OCI-M1 (cell line): ENCODE data around the gene HADHA.
A peak's percentile ranks its signal among the peaks of the same experiment; 100 is the strongest.

Experiments
- DNase-seq: peaks from one replicate; lab custom pipeline; 2025; lab: John Stamatoyannopoulos, UW

Gene HADHA

DNA sequence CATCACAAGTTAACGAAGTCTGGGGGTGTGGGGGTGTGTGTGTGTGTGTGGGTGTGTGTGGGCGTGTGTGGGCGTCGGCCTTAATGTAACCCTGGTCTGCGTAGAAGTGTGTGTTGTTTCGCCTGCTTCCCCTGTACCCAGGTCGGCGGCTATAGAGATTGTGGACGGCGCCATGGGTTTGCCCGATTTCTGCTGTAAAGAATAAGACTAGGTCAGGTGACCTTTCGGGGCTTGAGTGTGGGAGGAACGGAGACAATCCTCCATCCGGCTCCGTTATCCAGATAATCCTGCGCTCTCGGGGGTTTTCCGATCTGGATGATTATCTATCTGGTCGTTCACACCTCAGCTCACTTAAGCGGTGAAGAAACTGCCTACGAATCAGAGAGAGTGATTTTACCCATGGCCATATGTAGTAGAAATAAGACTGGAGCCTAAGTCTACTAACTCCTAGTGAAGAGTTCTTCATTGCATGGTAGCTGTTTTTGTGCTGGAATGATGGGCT is 850 bp upstream of the HADHA start:
- peak; percentile 78 for DNase-seq

DNA sequence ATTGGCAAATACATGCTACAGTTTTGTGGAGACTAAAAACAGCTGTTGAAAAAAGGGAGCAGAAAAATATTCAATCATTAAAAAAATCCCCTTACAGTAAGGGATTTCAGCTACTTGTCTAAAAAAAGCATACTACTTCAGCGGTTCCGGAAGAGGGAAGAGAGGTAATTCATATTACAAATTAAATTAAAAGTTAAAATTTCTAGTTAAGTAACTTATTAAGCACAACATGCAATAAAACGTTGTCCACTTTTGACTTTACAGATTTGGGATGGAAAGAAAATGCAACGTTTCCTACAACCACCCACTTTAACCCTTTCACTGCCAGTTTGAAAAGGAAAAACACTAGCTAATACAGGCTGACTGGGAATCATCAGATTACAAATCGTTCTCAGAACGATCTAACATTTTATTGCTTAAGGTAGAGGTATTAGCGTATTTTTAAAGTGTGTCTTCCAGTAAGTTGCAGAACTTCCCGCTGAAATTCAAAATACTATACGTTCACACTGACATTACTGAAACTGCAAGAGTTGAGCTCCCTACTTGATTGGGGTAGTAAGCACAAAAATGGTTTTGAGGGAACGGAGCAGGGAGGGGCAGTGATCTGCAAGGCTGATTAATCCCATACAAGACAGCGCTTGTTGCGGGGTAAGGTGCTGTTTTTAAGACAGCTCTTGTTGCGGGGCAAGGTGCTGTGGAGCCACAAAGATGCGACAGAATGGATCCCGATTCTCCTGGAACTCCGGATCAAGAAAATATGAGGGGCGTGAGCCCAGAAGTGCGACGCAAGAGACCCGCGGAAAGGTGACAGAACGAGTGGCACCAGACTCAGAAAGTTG is 743 bp downstream of the HADHA start:
- DNase-seq: peak; percentile 83

- no peak for DNase-seq
Measured at GRCh38 chr2:26241928-26242436, 2.5 kb downstream of the HADHA start.

DNA sequence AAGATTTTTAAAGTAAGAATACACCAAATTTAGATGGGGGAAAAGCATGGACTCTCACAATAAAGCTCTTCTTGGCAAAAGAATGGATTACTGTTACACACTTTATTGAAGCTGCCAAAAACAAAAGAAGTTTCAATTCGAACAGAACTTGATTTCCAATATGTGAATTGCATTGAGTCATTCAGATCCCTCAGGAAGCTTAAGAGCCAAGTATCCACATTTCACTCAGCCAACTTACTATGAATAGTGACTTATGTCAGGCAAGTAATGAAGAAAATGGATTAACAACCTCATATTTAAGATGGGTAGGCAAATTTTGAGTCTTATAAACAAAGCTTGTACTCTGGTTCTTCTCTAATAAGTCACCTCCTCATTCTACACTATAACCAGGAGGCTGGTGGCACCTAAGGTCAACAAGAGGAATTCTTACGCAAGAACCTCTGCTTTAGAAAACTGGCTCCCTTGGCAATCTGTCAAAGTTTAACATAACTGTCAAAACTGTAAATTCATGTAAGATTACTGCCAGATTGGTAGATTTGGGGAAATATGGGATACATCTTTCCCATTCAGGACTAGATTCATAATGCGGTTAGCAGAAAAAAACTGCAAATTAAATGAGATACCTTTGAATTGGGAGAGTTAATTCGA is 6.0 kb downstream of the HADHA start:
- DNase-seq: peak; percentile 11

DNA sequence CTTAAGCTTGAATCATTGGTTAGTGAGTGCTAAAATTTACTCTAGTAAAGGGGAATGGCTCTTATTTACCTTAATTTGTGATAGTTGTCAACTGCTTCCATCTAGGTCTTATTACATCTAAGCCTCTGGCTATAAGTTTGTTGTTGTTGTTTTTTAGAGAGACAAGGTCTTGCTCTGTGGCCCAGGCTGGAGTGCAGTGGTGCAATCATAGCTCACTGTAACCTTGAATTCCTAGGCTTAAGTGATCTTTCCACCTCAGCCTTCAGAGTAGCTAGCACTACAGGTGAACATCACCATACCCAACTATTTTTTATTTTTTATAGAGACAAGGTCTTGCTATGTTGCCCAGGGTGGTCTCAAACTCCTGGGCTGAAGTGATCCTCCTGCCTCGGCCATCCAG is 6.6 kb downstream of the HADHA start:
- no peak for DNase-seq

GRCh38 chr2:26235089-26235488 is 9.3 kb downstream of the HADHA start:
- no peak for DNase-seq

DNA sequence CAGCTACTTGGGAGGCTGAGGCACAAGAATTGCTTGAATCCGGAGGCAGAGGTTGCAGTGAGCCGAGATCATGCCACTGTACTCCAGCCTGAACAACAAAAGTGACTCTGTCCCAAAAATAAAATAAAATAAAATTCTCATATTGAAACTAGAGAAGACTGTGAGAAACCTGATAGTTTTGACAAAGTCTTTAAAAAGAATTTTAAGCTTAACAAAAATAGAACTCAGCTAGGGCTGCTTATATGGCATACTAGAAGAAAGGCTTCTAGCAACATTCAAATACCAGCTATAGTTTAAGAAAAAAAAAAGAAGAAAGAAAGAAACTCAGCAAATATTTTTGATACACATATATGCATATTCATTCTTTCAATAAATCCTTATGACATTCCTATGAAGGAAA is 13.6 kb downstream of the HADHA start:
- DNase-seq: no peak

- DNase-seq: no peak
Measured at GRCh38 chr2:26229595-26229994, 14.8 kb downstream of the HADHA start.

DNA sequence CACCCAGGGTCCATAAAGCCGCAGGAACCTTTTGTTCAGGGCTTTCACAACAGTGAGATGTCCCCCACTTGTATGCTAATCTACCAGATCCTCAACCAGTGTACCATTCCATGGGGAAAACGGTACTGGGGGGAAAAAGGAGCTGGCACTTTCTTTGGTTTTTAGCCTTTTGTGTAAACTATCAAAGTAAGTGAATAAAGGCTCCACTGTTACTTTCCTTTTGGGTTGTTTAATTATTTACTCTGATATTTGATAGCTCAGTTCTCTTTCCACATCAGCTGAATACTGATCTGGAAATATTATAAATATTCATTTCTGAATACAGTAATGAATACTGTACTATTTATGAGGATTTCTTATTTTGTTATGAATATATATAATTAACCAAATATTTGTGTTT is 20.3 kb downstream of the HADHA start:
- no peak for DNase-seq

DNA sequence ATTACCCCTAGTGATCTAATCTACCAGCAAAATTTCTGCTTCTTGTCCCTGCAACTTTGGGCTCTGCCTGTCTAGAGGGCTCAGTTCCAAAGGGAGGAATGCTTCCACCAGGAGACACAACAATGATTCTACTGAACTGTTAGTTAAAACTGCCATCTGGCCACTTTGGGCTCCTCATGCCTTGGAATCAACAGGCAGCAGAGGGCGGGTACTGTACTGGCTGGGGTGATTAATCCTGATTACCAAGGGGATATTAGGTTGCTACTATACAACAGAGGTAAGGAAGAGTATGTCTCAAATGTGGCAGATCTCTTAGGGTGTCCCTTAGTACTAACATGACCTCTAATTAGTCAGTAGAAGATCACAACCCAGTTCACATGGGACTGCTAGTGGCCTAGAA is 21.4 kb downstream of the HADHA start:
- DNase-seq: no peak

DNA sequence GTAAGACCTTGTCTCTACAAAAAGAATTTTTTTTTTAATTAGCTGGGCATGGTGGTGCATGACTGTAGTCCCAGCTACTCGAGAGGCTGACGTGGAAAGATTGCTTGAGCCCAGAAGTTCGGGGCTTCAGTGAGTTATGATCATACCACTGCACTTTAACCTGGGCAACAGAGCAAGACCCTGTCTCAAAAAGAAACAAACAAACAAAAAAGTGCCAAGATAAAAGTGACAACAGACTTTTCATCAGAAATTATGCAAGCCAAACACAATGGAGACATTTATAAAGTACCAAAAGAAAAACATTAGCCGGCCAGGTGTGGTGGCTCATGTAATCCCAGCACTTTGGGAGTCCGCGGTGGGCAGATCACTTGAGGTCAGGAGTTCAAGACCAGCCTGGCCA is 26.7 kb downstream of the HADHA start:
- no peak for DNase-seq

- no peak for DNase-seq
Measured at GRCh38 chr2:26216587-26216986, 27.8 kb downstream of the HADHA start.

- DNase-seq: no peak
Measured at GRCh38 chr2:26215833-26216232, 28.6 kb downstream of the HADHA start.

DNA sequence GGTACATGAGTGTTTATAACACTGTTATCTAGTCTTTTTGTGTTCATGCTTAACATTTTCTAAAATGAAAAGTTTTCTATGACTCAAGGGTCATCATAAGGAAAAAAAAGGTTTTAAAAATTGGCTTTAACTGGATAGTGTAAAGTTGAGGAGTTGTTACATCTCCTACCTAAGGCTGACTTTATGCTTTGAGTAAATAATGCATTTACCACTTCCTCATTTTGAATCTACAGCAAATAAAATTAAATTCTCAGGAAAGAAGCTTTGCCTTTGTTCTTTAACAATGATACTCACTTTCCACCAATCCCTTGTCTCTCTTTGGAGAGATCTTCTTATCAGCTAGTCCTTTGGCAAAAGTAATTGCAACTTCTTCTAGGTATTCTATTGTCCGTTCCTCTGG is 29.7 kb downstream of the HADHA start:
- no peak for DNase-seq

- DNase-seq: no peak
Measured at GRCh38 chr2:26212011-26212410, 32.4 kb downstream of the HADHA start.

DNA sequence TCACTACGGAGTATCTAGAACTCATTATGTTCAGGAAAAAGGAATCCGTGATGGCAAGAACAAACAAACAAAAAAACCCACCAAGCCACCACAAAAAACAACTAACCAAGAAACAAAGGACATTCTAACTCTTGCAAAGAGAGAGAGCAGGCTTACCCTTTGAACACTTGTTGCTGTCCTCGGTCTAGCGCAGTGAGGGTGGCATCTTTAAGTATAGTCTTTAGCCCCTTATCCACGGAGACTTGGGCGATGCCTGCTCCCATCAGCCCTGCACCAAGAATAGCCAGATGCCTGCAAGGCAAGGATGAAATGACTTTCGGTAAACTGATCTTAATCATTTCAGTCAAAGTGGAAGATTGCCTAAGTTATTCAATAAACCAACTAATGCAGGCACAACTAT is 40.5 kb downstream of the HADHA start:
- no peak for DNase-seq

DNA sequence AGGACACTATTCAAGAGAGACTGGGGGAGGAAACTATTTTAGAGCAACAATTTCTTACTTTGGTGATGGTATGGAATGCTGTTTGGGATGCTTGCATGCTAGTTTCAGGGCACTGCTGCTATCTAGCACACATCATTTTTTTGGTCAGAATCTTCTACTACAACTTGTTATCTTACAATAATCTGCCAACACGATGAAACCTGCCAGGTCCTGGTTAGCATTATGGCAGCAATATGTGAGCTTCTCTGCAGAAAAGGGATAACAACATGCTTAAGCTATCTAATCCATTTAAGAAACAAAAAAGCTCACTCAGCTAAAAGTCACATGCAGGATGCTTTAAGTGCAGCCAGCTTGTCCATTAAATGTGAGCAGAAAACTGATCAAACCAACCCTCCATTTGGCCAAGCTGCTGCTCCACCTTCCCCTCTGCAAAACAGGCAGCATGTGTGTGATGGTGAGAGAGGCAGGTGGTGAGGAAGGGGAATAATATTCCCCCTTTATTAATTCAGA is 41.4 kb downstream of the HADHA start:
- no peak for DNase-seq

DNA sequence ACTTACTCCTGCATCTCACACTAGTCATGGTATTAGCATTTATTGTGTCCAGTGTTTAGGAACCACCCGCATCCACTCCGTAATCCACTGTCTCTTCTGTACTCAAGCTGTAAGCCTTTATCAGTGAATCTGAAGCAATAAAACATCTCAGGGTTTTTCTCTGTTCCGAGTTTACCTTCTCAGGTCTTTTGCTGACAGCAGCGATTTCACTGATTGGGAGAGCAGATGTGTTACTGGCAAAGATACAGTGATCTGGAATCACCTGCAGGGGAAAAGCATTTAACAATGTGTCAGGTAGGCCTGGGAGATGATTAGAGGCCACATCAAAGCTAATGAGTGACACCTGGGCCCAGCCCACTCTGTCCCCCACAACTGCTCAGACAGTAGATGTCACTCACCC is 46.9 kb downstream of the HADHA start:
- DNase-seq: no peak

DNA sequence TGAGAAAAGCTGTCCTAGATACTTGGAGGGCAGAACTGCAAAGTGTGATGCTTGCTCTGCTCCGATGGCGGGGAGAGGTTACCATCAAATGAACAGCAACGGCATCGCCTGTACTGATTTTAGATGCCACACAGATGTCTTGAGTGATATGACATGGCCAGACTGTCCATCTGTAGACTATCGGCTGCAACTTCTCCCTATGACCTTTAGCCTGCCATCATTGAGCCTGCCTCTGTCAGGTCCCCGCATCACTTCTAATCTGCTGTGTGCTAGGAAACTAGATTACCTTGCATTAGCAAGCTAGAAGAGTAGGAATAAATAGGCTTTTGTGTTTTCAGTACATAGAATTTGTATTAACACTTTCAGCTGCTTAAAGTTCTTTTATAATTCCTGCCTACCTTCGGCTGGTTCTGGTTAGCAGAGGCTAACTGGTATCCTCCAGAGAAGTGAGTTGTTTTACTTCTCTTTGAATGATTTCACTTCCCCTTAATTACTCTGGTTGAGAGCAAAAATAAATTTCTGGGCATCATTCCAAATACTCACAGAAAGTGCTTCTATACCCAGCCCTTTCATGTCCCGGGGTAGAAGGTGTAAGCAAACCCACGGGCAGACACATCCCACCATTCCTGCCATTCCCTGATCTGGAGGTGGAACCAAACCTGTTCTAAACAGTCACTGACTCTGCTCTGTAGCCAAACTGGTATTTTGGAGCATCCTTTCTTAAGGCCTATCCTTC is 47.6 kb downstream of the HADHA start:
- no peak for DNase-seq

DNA sequence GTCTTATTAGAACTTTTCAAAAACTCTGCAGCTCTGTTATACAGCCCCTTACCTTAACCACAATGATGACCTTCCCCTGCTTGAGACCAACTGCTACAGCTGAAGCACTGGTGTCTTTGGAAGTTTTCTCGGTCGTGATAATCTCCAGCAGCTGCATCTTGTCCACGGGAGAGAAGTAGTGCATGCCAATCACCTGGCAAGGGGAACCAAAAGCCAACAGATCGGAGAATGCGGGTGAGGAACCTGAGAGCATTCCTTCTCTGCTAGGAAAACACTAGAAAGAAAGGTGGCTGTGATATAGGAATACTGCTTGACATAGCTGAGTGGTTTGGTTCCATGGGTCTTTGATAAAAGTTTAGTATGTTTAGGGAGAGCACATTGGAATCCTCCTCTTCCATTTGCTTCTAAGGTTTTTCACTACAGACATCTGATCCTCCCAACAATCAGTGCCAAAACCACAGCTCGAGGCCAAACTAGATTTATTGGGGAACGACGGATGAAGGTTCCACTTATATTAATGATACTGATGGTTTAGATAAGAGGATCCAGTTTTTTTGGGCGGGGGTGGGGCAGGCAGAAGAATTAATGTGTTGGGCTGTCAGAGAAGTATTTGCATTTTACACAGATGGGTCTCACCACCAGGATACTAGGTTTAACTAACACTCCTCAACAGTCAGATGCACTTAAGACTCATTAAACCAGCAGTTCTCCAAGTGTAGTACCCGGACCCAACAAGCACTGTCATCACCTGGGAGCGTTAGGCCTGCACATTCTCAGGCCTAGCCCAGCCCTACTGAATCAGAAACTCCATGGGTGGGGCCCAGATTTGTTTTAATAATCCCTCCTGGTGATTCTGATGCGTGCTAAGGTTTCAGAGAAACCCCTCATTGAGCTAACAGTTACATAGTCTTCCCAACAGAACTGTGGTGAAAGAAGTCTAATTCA is 49.1 kb downstream of the HADHA start:
- no peak for DNase-seq

DNA sequence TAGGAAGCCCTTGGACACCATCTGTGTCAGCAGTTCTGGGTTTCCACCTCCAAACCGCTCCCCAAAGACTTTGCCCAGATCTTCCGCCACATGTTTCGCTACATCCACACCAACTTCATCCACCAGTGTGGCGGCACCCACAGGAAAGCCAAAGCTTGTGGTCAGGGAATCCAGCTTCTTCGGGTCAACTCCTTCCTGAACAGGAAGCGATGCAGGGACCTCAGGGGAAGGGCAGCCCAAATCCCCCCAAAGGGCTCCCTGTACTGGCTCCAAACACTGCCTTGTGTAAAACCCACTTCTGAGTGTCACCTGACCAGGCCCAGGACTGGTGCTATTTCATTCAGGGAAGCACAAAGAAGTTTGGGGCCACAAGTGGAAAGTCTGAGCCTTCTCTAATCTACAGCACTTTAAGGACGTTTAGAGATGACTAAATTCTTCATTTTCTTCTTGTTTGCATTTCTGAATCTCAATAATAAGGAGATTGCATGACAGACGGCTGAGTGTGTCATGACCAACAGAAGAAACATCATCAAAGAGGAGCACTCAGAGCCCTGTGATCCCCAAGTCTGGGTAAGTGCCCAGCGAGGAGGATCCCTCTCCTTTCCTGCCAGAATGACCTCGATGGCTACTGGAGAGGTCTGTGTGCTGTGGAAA is 50.7 kb downstream of the HADHA start:
- DNase-seq: no peak
